ENCODE data around the gene CAPN12.

CAPN12 gene

GRCh38 chr19:38737921-38738737 is 6.1 kb downstream of the CAPN12 start:
- DNase-seq (ENCODE audit: low read depth in 2 of 2) = no peak

- DNase-seq (ENCODE audit: low read depth in 2 of 2) = no peak
These were observed 6.9 kb downstream of the CAPN12 start for GRCh38 chr19:38737281-38737865.

- no peak for DNase-seq (ENCODE audit: low read depth in 2 of 2)
These were observed 7.6 kb downstream of the CAPN12 start for GRCh38 chr19:38736413-38737280.

GRCh38 chr19:38736036-38736412 is 8.2 kb downstream of the CAPN12 start:
- no peak for DNase-seq (ENCODE audit: low read depth in 2 of 2)

GRCh38 chr19:38735257-38735686 is 9.0 kb downstream of the CAPN12 start:
- DNase-seq (ENCODE audit: low read depth in 2 of 2) = no peak

- DNase-seq (ENCODE audit: low read depth in 2 of 2) = no peak
These were observed 9.6 kb downstream of the CAPN12 start for GRCh38 chr19:38734426-38735256.

GRCh38 chr19:38734176-38734425 is 10.2 kb downstream of the CAPN12 start:
- no peak for DNase-seq (ENCODE audit: low read depth in 2 of 2)

GRCh38 chr19:38733493-38734175 is 10.6 kb downstream of the CAPN12 start:
- DNase-seq (ENCODE audit: low read depth in 2 of 2) = no peak

- no peak for DNase-seq (ENCODE audit: low read depth in 2 of 2)
These were observed 11.1 kb downstream of the CAPN12 start for GRCh38 chr19:38733241-38733492.

- no peak for DNase-seq (ENCODE audit: low read depth in 2 of 2)
These were observed 12.5 kb downstream of the CAPN12 start for GRCh38 chr19:38731654-38732301.

GRCh38 chr19:38730731-38731589 is 13.3 kb downstream of the CAPN12 start:
- DNase-seq (ENCODE audit: low read depth in 2 of 2) = no peak

GRCh38 chr19:38730470-38730730 is 13.9 kb downstream of the CAPN12 start:
- no peak for DNase-seq (ENCODE audit: low read depth in 2 of 2)

- DNase-seq (ENCODE audit: low read depth in 2 of 2) = no peak
These were observed 14.4 kb downstream of the CAPN12 start for GRCh38 chr19:38729653-38730469.

GRCh38 chr19:38728752-38729541 is 15.3 kb downstream of the CAPN12 start:
- DNase-seq (ENCODE audit: low read depth in 2 of 2) = no peak

- DNase-seq (ENCODE audit: low read depth in 2 of 2) = no peak
These were observed 16.2 kb downstream of the CAPN12 start for GRCh38 chr19:38727868-38728660.

- no peak for DNase-seq (ENCODE audit: low read depth in 2 of 2)
These were observed 16.9 kb downstream of the CAPN12 start for GRCh38 chr19:38727306-38727867.

GRCh38 chr19:38726761-38727301 is 17.4 kb downstream of the CAPN12 start:
- no peak for DNase-seq (ENCODE audit: low read depth in 2 of 2)
